Measurements from ENCODE around the gene SEC62. TPM values are rescaled to one million over a fixed set of nuclear protein-coding genes. Genes with fewer than 3 reads are reported as not detected.
A peak's percentile ranks its signal among the peaks of the same experiment; 100 is the strongest.

Gene SEC62
- total RNA-seq, 1 donor from 2014 or later, result 74.2 TPM

DNA sequence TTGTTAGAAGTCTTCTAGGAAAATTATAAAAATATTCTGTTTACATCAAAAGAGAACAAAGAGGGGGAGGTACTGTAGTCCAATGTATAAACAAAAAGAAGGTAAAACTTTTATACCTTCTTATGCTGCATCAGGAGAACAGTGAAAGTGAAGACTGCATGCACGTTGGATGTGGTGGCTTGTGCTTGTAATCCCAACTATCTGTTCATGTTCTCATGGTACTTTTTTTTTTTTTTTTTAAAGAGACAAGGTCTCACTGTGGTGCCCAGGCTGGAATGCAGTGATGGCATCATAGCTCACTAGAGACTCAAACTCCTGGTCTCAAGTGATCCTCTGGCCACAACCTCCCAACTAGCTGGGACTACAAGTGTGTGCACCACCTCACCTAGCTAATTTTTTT is 4.2 kb downstream of the SEC62 start:
- no peak for DNase-seq (ENCODE audit: low spot score)
- intact Hi-C loops (cut with micrococcal nuclease), result no loop called here
- H3K27ac Mint-ChIP-seq, result no peak overlapping the region
- no peaks in the 10 kb centered on the region for H3K27me3 Mint-ChIP-seq (ENCODE audit: low read depth)
- no peak overlapping the region for H3K4me3 Mint-ChIP-seq (ENCODE audit: low read depth)
- peaks cover 39% of the 10 kb centered on the region for H3K36me3 Mint-ChIP-seq (ENCODE audit: low read depth)
- H3K9me3 Mint-ChIP-seq, result no peaks in the 10 kb centered on the region
- H3K4me1 Mint-ChIP-seq (ENCODE audit: low read depth), result peaks cover 50% of the 10 kb centered on the region

DNA sequence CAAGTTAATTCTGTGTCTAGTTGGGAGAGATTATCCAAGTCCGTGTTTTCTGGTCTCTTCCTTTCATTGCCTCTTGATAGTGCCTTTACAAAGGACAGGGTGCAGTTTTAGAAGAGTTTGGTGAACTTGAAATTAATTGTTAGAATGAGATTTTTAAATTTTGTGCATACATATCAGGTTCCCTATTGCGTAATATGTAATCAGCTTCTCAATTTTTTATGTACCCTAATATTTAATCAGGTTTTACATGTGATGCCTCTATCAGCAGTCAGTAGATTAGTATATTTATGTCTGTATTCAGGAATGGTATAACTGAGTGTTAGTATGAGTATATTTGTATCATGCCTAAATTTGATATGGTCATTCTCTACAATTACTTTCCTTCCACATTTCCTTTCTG is 4.9 kb downstream of the SEC62 start:
- Mint-ChIP-seq H3K4me1 (ENCODE audit: low read depth) (peaks cover 46% of the 10 kb centered on the region), H3K36me3 (ENCODE audit: low read depth) (peaks cover 46% of the 10 kb centered on the region), H3K27ac (no peak overlapping the region), H3K27me3 (ENCODE audit: low read depth) (no peaks in the 10 kb centered on the region), H3K4me3 (ENCODE audit: low read depth) (no peak overlapping the region), H3K9me3 (no peaks in the 10 kb centered on the region)
- DNase-seq (ENCODE audit: low spot score), result no peak
- intact Hi-C loops (cut with micrococcal nuclease), result no loop called here

DNA sequence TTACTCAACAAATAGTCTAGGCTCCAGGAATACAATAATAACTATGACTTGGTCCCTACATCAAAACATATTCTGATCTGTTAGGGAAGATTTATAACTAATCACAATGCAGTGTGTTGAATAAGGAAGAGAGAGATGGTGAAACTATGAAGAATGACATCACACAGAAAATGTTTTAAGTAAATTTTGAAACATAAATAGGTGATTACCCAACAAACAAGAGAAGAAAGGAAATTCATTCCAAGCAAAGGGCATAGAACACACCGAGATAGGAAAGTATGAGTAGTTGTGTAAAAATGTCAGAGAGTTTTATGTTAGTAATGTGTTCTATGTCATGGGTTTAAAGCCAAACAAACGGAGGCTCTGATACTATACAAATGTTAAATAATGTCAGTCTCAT is 13.4 kb downstream of the SEC62 start:
- H3K27ac Mint-ChIP-seq, result no peak overlapping the region
- no peaks in the 10 kb centered on the region for H3K27me3 Mint-ChIP-seq (ENCODE audit: low read depth)
- no peak overlapping the region for H3K4me3 Mint-ChIP-seq (ENCODE audit: low read depth)
- intact Hi-C loops (cut with micrococcal nuclease), result no loop called here
- no peak for DNase-seq (ENCODE audit: low spot score)
- H3K4me1 Mint-ChIP-seq (ENCODE audit: low read depth), result peaks cover 11% of the 10 kb centered on the region
- no peaks in the 10 kb centered on the region for H3K9me3 Mint-ChIP-seq
- peaks cover 69% of the 10 kb centered on the region for H3K36me3 Mint-ChIP-seq (ENCODE audit: low read depth)

DNA sequence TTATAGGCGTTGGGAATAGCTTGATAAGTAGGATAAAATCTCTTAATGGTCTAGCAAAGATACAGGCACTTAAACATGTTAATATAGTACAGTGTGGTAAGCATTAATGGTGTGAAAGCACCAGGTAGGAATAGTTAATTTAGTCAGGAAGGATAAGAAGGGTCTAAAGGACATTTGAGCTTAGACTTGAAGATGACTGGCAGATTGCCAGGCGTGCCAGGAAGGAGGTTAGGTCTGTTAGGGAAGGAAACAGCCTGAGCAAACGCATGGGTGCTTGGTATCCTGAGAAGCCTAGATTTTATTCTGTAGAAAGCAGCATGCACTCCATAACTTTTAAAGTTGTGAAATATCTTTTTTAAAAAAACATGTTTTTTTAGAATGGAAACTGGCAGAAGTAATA is 17.7 kb downstream of the SEC62 start:
- DNase-seq (ENCODE audit: low spot score), result no peak
- no peaks in the 10 kb centered on the region for H3K27me3 Mint-ChIP-seq (ENCODE audit: low read depth)
- no peaks in the 10 kb centered on the region for H3K9me3 Mint-ChIP-seq
- H3K4me3 Mint-ChIP-seq (ENCODE audit: low read depth), result no peak overlapping the region
- intact Hi-C loops (cut with micrococcal nuclease), result no loop called here
- peaks cover 76% of the 10 kb centered on the region for H3K36me3 Mint-ChIP-seq (ENCODE audit: low read depth)
- no peak overlapping the region for H3K27ac Mint-ChIP-seq
- peaks cover 11% of the 10 kb centered on the region for H3K4me1 Mint-ChIP-seq (ENCODE audit: low read depth)

DNA sequence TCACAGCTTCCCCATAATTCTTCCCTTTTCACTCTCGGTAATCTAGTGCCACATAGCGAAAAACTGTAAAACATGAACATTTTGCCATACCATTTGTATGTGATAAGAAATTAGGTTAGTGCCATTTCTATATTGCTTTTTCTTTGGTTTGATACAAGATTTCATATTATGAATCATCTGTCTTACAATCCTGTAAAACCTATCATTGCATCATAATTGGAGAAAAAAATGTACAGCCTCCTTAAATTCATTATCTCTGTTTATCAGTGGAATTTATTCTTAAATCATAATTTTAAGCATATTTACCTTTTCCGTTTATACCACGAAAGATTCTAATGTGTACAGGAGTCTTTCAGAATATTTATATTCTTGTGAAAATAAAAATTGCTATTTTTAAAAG is 23.8 kb downstream of the SEC62 start:
- Mint-ChIP-seq H3K27me3 (ENCODE audit: low read depth) (no peaks in the 10 kb centered on the region), H3K36me3 (ENCODE audit: low read depth) (peaks cover 39% of the 10 kb centered on the region), H3K27ac (no peak overlapping the region), H3K4me3 (ENCODE audit: low read depth) (no peak overlapping the region), H3K4me1 (ENCODE audit: low read depth) (no peaks in the 10 kb centered on the region), H3K9me3 (no peaks in the 10 kb centered on the region)
- no peak for DNase-seq (ENCODE audit: low spot score)
- intact Hi-C loops (cut with micrococcal nuclease), result no loop called here

DNA sequence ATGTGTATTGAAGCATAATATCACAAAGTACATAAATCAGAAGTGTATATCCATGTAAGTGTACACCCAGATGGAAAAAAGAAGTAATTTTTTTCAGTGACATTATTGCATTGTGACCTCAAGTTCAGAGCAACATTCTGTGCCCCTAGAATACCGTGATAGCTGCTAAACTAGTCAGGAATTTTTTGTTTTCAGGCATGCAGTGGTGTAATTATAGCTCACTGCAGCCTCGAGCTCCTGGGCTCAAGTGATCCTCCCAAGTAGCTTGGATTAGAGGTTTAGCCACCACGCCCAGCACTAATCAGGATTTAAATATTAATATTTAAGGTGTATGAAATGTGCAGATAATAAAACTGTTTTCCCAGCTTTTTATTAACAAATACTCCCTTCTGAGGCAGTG is 25.5 kb downstream of the SEC62 start:
- no peak for DNase-seq (ENCODE audit: low spot score)
- intact Hi-C loops (cut with micrococcal nuclease), result no loop called here
- Mint-ChIP-seq H3K27ac (no peak overlapping the region), H3K4me3 (ENCODE audit: low read depth) (no peak overlapping the region), H3K36me3 (ENCODE audit: low read depth) (peaks cover 34% of the 10 kb centered on the region), H3K4me1 (ENCODE audit: low read depth) (no peaks in the 10 kb centered on the region), H3K9me3 (no peaks in the 10 kb centered on the region), H3K27me3 (ENCODE audit: low read depth) (no peaks in the 10 kb centered on the region)

DNA sequence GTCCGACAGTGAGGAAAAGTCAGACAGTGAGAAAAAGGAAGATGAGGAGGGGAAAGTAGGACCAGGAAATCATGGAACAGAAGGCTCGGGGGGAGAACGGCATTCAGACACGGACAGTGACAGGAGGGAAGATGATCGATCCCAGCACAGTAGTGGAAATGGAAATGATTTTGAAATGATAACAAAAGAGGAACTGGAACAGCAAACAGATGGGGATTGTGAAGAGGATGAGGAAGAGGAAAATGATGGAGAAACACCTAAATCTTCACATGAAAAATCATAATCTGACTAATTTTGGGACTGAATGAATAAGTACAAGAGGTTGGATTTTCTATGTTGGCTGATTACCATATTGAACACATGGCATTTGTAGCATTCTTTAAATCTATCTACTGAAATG is 26.2 kb downstream of the SEC62 start:
- Mint-ChIP-seq H3K9me3 (no peaks in the 10 kb centered on the region), H3K27me3 (ENCODE audit: low read depth) (no peaks in the 10 kb centered on the region), H3K4me1 (ENCODE audit: low read depth) (no peaks in the 10 kb centered on the region), H3K4me3 (ENCODE audit: low read depth) (no peak overlapping the region), H3K36me3 (ENCODE audit: low read depth) (peaks cover 34% of the 10 kb centered on the region), H3K27ac (peak overlapping the region; percentile 40)
- DNase-seq (ENCODE audit: low spot score), result no peak
- intact Hi-C loops (cut with micrococcal nuclease), result no loop called here

DNA sequence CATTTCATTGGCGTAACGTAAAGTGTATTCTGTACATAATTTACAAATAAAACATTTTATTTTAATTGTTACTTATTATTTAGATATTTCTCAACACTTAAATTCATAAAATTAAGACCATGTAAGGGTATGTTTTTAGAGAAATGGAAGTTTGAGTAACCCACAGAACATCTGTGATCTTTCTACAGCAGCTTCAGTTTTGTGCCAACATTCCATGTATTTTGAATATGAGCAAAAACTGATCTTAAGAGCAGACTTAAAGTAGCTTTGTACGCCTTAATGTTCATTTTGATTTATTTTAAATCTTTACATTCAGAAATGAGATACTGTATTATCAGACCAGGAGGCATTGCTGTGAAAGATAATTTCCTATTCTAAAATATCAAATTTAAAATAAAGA is 27.2 kb downstream of the SEC62 start:
- Mint-ChIP-seq H3K9me3 (no peaks in the 10 kb centered on the region), H3K27me3 (ENCODE audit: low read depth) (no peaks in the 10 kb centered on the region), H3K4me3 (ENCODE audit: low read depth) (no peak overlapping the region), H3K36me3 (ENCODE audit: low read depth) (peaks cover 34% of the 10 kb centered on the region), H3K4me1 (ENCODE audit: low read depth) (peaks cover 4% of the 10 kb centered on the region), H3K27ac (no peak overlapping the region)
- intact Hi-C loops (cut with micrococcal nuclease), result no loop called here
- no peak for DNase-seq (ENCODE audit: low spot score)

DNA sequence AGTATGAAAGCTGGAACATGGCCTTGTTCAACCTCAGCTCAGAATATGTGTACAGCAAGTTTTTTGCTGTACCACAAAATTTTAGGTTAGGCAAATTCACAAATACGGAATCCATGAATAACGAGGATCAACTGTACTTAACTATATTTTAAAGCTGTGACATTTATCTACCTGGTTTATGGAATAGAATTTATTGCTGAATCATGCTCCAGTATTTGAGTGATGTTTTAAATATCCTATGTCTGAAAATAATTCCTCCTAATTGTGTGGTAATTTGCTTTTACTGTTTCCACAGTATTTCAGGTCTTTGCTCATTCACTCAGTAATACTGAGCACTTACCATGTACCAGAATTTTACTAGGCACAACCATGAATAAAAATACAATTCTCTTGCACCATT is 29.5 kb downstream of the SEC62 start:
- no peak overlapping the region for H3K4me3 Mint-ChIP-seq (ENCODE audit: low read depth)
- no peaks in the 10 kb centered on the region for H3K27me3 Mint-ChIP-seq (ENCODE audit: low read depth)
- no peak for DNase-seq (ENCODE audit: low spot score)
- no peak overlapping the region for H3K27ac Mint-ChIP-seq
- H3K4me1 Mint-ChIP-seq (ENCODE audit: low read depth), result peaks cover 13% of the 10 kb centered on the region
- intact Hi-C loops (cut with micrococcal nuclease), result no loop called here
- H3K9me3 Mint-ChIP-seq, result no peaks in the 10 kb centered on the region
- peaks cover 37% of the 10 kb centered on the region for H3K36me3 Mint-ChIP-seq (ENCODE audit: low read depth)

DNA sequence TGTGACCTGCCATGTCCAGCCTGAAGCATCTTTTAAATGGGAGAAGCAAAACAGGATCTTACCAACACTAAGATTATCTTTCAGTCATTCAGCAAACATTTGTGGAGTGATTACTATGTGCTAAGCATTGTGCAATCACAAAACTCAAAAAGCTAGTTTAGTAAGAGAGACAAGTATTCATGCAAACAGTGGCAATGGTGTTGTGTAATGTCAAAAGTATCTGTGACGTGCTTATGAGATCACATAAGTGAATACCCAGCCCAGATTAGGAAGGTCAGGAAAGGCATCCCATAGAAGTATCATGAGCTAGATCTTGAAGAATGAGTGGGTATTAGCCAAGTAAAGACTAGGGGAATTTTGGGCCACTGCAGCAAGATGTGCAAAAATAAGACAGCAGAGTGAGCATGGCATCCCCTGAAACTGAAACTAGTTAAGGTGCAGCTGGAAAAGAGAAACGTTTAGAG is 32.1 kb downstream of the SEC62 start:
- peak overlapping the region; percentile 74 for H3K27ac Mint-ChIP-seq
- H3K4me1 Mint-ChIP-seq (ENCODE audit: low read depth), result peaks cover 28% of the 10 kb centered on the region
- H3K36me3 Mint-ChIP-seq (ENCODE audit: low read depth), result peaks cover 27% of the 10 kb centered on the region
- H3K4me3 Mint-ChIP-seq (ENCODE audit: low read depth), result no peak overlapping the region
- no peaks in the 10 kb centered on the region for H3K9me3 Mint-ChIP-seq
- no peaks in the 10 kb centered on the region for H3K27me3 Mint-ChIP-seq (ENCODE audit: low read depth)
- intact Hi-C loops (cut with micrococcal nuclease), result loop anchor here (1.0 to 2.0 kb wide), 2 partner anchors 9 to 58 kb away; no protein-coding TSS in a partner anchor
- DNase-seq (ENCODE audit: low spot score), result no peak

DNA sequence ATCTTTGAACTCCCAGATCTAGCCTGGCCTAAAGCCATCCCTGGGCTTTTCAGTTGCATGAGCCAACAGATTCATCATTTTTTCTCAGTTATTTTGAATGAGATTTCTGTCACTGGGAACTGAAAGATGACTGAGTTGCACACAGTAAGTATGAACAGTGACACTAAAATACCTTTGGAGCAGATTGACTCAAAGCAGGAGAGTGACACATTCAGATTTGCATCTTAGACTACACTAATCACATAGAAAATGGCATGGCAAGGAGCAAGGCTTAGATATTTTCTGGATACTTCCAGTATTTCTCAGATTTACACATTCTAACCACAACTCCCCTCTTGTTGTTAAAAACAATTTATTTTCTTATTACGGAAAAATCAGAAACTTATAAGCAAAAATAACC is 32.8 kb downstream of the SEC62 start:
- Mint-ChIP-seq H3K27ac (peak overlapping the region; percentile 74), H3K36me3 (ENCODE audit: low read depth) (peaks cover 27% of the 10 kb centered on the region), H3K27me3 (ENCODE audit: low read depth) (no peaks in the 10 kb centered on the region), H3K4me3 (ENCODE audit: low read depth) (no peak overlapping the region), H3K9me3 (no peaks in the 10 kb centered on the region), H3K4me1 (ENCODE audit: low read depth) (peaks cover 30% of the 10 kb centered on the region)
- no peak for DNase-seq (ENCODE audit: low spot score)
- intact Hi-C loops (cut with micrococcal nuclease), result loop anchor here (1.0 to 2.0 kb wide), 2 partner anchors 8 to 57 kb away; no protein-coding TSS in a partner anchor

DNA sequence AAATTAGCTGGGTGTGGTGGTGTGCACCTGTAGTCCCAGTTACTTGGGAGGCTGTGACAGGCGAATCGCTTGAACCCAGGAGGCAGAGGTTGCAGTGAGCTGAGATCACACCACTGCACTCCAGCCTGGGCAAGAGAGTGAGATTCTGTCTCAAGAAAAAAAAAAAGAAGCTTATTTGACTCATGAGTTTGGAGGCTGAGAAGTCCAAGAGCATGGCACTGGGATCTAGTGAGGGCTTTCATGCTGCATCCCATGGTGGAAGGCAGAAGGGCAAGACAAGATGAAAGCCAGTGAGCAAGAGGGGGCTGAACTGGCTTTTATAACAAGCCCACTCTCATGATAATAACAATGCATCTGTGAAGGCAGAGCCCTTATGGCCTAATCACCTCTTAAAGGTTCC is 33.4 kb downstream of the SEC62 start:
- Mint-ChIP-seq H3K4me3 (ENCODE audit: low read depth) (no peak overlapping the region), H3K27me3 (ENCODE audit: low read depth) (no peaks in the 10 kb centered on the region)

DNA sequence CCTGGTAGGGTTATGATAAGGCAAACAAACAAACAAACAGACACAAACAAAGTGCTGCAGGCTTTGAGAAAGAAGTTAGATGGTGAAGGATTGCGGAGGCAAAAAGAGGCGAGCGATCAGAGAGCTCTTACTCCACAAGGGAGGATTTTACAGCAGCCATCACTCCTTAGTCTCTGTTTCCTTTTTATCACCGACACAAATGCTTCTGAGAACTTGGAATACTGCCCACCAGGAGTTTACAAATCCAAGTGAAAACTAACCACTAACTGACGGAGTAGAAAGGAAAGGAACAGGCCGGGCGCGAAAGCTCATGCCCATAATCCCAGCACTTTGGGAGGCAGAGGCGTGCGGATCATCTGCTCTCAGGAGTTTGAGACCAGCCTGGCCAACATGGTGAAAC is 35.6 kb downstream of the SEC62 start:
- peaks cover 43% of the 10 kb centered on the region for H3K4me1 Mint-ChIP-seq (ENCODE audit: low read depth)
- intact Hi-C loops (cut with micrococcal nuclease), result loop anchor here (5.0 kb wide), 1 partner anchor 35 kb away; the partner anchor contains the start of gene SEC62

More for the DNA sequence above, 33.4 kb downstream of the SEC62 start:
- DNase-seq (ENCODE audit: low spot score), result no peak
- no peaks in the 10 kb centered on the region for H3K9me3 Mint-ChIP-seq
- intact Hi-C loops (cut with micrococcal nuclease), result loop anchor here (5.0 kb wide), 1 partner anchor 33 kb away; the partner anchor contains the start of gene SEC62
- H3K27ac Mint-ChIP-seq, result no peak overlapping the region
- H3K36me3 Mint-ChIP-seq (ENCODE audit: low read depth), result peaks cover 27% of the 10 kb centered on the region
- H3K4me1 Mint-ChIP-seq (ENCODE audit: low read depth), result peaks cover 30% of the 10 kb centered on the region

DNA sequence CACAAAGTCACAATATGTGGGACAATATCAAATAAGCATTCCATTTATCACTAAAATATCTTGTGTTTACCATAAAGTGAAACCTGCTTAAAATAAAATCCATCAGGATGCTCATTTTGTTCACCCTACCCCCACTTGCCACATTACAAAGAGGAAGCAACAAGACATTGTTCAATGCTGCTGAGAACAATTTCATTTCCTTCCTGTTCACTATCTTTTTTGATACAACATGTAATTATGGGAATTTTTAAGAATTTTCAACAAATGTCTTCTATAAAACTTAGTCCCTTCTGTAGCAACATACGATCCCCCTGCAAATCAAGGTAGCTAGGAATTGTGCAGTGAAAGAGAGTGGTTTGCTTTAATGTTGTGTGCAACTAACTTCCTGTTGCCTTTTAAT is 36.3 kb downstream of the SEC62 start:
- peaks cover 45% of the 10 kb centered on the region for H3K4me1 Mint-ChIP-seq (ENCODE audit: low read depth)
- DNase-seq (ENCODE audit: low spot score), result no peak
- H3K4me3 Mint-ChIP-seq (ENCODE audit: low read depth), result no peak overlapping the region
- H3K27ac Mint-ChIP-seq, result no peak overlapping the region
- no peaks in the 10 kb centered on the region for H3K9me3 Mint-ChIP-seq
- intact Hi-C loops (cut with micrococcal nuclease), result loop anchor here (5.0 kb wide), 1 partner anchor 36 kb away; the partner anchor contains the start of gene SEC62
- H3K27me3 Mint-ChIP-seq (ENCODE audit: low read depth), result no peaks in the 10 kb centered on the region
- peaks cover 12% of the 10 kb centered on the region for H3K36me3 Mint-ChIP-seq (ENCODE audit: low read depth)

More for the DNA sequence above, 35.6 kb downstream of the SEC62 start:
- Mint-ChIP-seq H3K36me3 (ENCODE audit: low read depth) (peaks cover 16% of the 10 kb centered on the region), H3K27me3 (ENCODE audit: low read depth) (no peaks in the 10 kb centered on the region), H3K4me3 (ENCODE audit: low read depth) (no peak overlapping the region), H3K27ac (no peak overlapping the region), H3K9me3 (no peaks in the 10 kb centered on the region)
- DNase-seq (ENCODE audit: low spot score), result no peak
